ENCODE data around the gene TMEM11. TPM values are rescaled to one million over a fixed set of nuclear protein-coding genes. Genes with fewer than 3 reads are reported as not detected.
A peak's percentile ranks its signal among the peaks of the same experiment; 100 is the strongest.

The TMEM11 gene
- total and polyA plus RNA-seq, 4 experiments from 2014 or later = 18.6 to 38.6 (median 28.7) TPM

GRCh38 chr17:21249086-21249795, 35.3 kb upstream of the TMEM11 start:
- H3K27ac ChIP-seq (ENCODE audit: low read depth, low read length) = no peak overlapping the region
- peaks cover 0 to 3% of the 10 kb centered on the region in 2 donors for H3K36me3 Mint-ChIP-seq
- no peaks in the 10 kb centered on the region for H3K36me3 ChIP-seq (ENCODE audit: insufficient read depth, low read length)
- ChIA-PET CTCF (ENCODE audit: partially characterized antibody) (interaction anchor here (0.8 to 2.5 kb wide), 4 partner anchors 9 to 208 kb away, joined by 3 to 8 read pairs (median 4); no protein-coding TSS in a partner anchor), POLR2A (ENCODE audit: partially characterized antibody) (interaction anchor here (0.7 kb wide), 1 partner anchor 238 kb away, joined by 3 read pairs; no protein-coding TSS in a partner anchor)
- peaks cover 21 to 49% (median 36%) of the 10 kb centered on the region in 4 donors for H3K4me1 Mint-ChIP-seq
- H3K27ac Mint-ChIP-seq = peak overlapping the region in 3 of 7 donors; percentile 25 to 41 (median 38)
- H3K4me3 Mint-ChIP-seq = peak overlapping the region in 1 of 8 donors; percentile 64
- no peaks in the 10 kb centered on the region for H3K27me3 ChIP-seq (ENCODE audit: insufficient read depth, low read length)
- H3K4me1 ChIP-seq (ENCODE audit: insufficient read depth, low read length) = peaks cover 27% of the 10 kb centered on the region
- H3K4me3 ChIP-seq (ENCODE audit: low read length in 2 of 2) = no peak overlapping the region
- no peaks in the 10 kb centered on the region for H3K27me3 Mint-ChIP-seq
- H3K9me3 Mint-ChIP-seq = no peaks in the 10 kb centered on the region
- intact Hi-C loops (cut with micrococcal nuclease) = no loop called here
- no peaks in the 10 kb centered on the region for H3K9me3 ChIP-seq (ENCODE audit: control insufficient read depth in 1 of 2, low read length in 2 of 2)
- no peak for DNase-seq

- intact Hi-C loops (cut with micrococcal nuclease) = no loop called here
- POLR2A ChIA-PET (ENCODE audit: partially characterized antibody) = interaction anchor here (0.7 kb wide), 1 partner anchor 238 kb away, joined by 3 read pairs; no protein-coding TSS in a partner anchor
Measured at GRCh38 chr17:21248500-21248899, 34.5 kb upstream of the TMEM11 start.

DNA sequence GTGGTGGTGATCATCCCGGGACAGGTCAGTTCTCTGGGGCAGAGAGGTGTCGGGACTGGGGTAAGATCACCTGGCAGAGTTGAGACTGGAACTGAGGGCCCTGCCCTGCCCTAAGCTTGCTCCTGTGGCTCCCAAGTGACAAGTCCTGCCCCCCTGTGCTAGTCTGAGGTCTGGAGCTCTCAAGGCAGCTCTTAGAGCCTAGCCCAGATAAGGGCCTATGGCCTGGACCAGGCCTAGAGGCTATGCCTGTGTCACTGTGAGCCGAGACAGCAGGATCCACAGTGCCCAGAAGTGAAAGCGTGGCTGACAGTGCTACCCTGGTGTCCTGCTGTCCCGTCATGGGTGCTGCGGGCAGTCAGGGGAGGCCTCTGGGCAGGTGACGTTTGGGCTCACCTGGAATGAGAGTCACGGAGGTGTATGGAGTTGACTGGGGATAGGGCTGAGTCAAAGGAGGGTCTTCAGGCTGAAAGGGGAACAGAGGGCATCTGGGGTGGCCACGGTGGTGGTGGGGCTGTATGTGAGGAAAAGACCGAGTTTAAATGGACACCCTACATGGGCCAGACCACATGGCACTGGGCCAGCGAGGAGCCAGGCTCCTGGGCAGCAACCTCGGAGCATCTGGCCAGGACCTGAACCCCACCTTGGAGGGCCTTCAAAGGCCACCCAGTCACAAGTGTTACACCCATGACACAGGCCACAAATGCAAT, 33.7 kb upstream of the TMEM11 start:
- Histone ChIP-seq H3K27me3 (ENCODE audit: insufficient read depth, low read length) (no peaks in the 10 kb centered on the region), H3K27ac (ENCODE audit: low read depth, low read length) (no peak overlapping the region), H3K9me3 (ENCODE audit: control insufficient read depth in 1 of 2, low read length in 2 of 2) (no peaks in the 10 kb centered on the region), H3K4me1 (ENCODE audit: insufficient read depth, low read length) (peaks cover 18% of the 10 kb centered on the region), H3K4me3 (ENCODE audit: low read length in 2 of 2) (no peak overlapping the region), H3K36me3 (ENCODE audit: insufficient read depth, low read length) (no peaks in the 10 kb centered on the region)
- DNase-seq = no peak
- Mint-ChIP-seq H3K36me3 (no peaks in the 10 kb centered on the region), H3K4me3 (no peak overlapping the region), H3K27ac (peak overlapping the region in 2 of 7 donors; percentile 36 to 81), H3K9me3 (no peaks in the 10 kb centered on the region), H3K27me3 (no peaks in the 10 kb centered on the region), H3K4me1 (peaks cover 17 to 37% (median 28%) of the 10 kb centered on the region in 4 donors)
- intact Hi-C loops (cut with micrococcal nuclease) = no loop called here
- ChIA-PET POLR2A (ENCODE audit: partially characterized antibody) (no interaction called here), CTCF (ENCODE audit: partially characterized antibody) (no interaction called here)

More at GRCh38 chr17:21248500-21248899, 34.5 kb upstream of the TMEM11 start:
- Histone ChIP-seq H3K36me3 (ENCODE audit: insufficient read depth, low read length) (no peaks in the 10 kb centered on the region), H3K4me3 (ENCODE audit: low read length in 2 of 2) (no peak overlapping the region), H3K27me3 (ENCODE audit: insufficient read depth, low read length) (no peaks in the 10 kb centered on the region), H3K4me1 (ENCODE audit: insufficient read depth, low read length) (peaks cover 20% of the 10 kb centered on the region), H3K9me3 (ENCODE audit: control insufficient read depth in 1 of 2, low read length in 2 of 2) (no peaks in the 10 kb centered on the region), H3K27ac (ENCODE audit: low read depth, low read length) (no peak overlapping the region)
- CTCF ChIA-PET (ENCODE audit: partially characterized antibody) = interaction anchor here (1.5 to 2.5 kb wide), 2 partner anchors 9 to 129 kb away, joined by 5 to 8 read pairs; no protein-coding TSS in a partner anchor
- H3K27me3 Mint-ChIP-seq = no peaks in the 10 kb centered on the region
- H3K9me3 Mint-ChIP-seq = no peaks in the 10 kb centered on the region
- peaks cover 0 to 3% of the 10 kb centered on the region in 2 donors for H3K36me3 Mint-ChIP-seq
- H3K4me1 Mint-ChIP-seq = peaks cover 17 to 42% (median 29%) of the 10 kb centered on the region in 4 donors
- H3K4me3 Mint-ChIP-seq = no peak overlapping the region
- no peak for DNase-seq
- peak overlapping the region in 1 of 7 donors; percentile 17 for H3K27ac Mint-ChIP-seq

DNA sequence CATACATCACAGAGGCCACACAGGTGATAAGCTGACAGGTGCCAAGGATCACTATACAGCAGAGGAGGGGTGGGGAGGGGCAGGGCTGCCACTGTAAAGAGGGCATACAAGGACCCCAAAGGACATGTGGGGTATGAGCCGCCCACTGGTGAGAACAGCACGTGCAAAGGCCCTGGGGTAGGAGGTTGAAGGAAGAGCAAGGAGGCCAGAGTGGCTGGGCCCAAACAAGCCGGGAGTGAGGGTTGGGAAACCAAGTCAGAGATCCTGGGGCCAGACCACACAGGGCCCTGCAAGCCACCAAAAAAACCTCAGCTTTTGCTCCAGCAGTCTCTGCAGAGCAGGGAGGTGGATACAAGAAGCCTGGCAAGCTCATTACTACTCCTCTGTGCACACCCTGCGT, 32.7 kb upstream of the TMEM11 start:
- ChIA-PET POLR2A (ENCODE audit: partially characterized antibody) (interaction anchor here (1.1 kb wide), 1 partner anchor 13 kb away, joined by 4 read pairs; no protein-coding TSS in a partner anchor), CTCF (ENCODE audit: partially characterized antibody) (no interaction called here)
- Histone ChIP-seq H3K4me1 (ENCODE audit: insufficient read depth, low read length) (peaks cover 8% of the 10 kb centered on the region), H3K27me3 (ENCODE audit: insufficient read depth, low read length) (no peaks in the 10 kb centered on the region), H3K4me3 (ENCODE audit: low read length in 2 of 2) (no peak overlapping the region), H3K36me3 (ENCODE audit: insufficient read depth, low read length) (no peaks in the 10 kb centered on the region), H3K27ac (ENCODE audit: low read depth, low read length) (no peak overlapping the region), H3K9me3 (ENCODE audit: control insufficient read depth in 1 of 2, low read length in 2 of 2) (no peaks in the 10 kb centered on the region)
- H3K9me3 Mint-ChIP-seq = no peaks in the 10 kb centered on the region
- DNase-seq = no peak
- peak overlapping the region in 3 of 7 donors; percentile 21 to 55 (median 29) for H3K27ac Mint-ChIP-seq
- no peak overlapping the region for H3K4me3 Mint-ChIP-seq
- intact Hi-C loops (cut with micrococcal nuclease) = no loop called here
- peaks cover 0 to 2% of the 10 kb centered on the region in 2 donors for H3K36me3 Mint-ChIP-seq
- no peaks in the 10 kb centered on the region for H3K27me3 Mint-ChIP-seq
- H3K4me1 Mint-ChIP-seq = peaks cover 10 to 28% (median 21%) of the 10 kb centered on the region in 4 donors

- intact Hi-C loops (cut with micrococcal nuclease) = no loop called here
- no peak overlapping the region for H3K4me3 Mint-ChIP-seq
- peak overlapping the region in 4 of 7 donors; percentile 21 to 61 (median 44) for H3K27ac Mint-ChIP-seq
- no peaks in the 10 kb centered on the region for H3K9me3 Mint-ChIP-seq
- CTCF ChIA-PET (ENCODE audit: partially characterized antibody) = no interaction called here
- no peaks in the 10 kb centered on the region for H3K27me3 Mint-ChIP-seq
- Histone ChIP-seq H3K4me3 (ENCODE audit: low read length in 2 of 2) (no peak overlapping the region), H3K4me1 (ENCODE audit: insufficient read depth, low read length) (no peaks in the 10 kb centered on the region), H3K27me3 (ENCODE audit: insufficient read depth, low read length) (no peaks in the 10 kb centered on the region), H3K27ac (ENCODE audit: low read depth, low read length) (no peak overlapping the region), H3K9me3 (ENCODE audit: control insufficient read depth in 1 of 2, low read length in 2 of 2) (no peaks in the 10 kb centered on the region), H3K36me3 (ENCODE audit: insufficient read depth, low read length) (no peaks in the 10 kb centered on the region)
- peaks cover 0 to 2% of the 10 kb centered on the region in 2 donors for H3K36me3 Mint-ChIP-seq
- POLR2A ChIA-PET (ENCODE audit: partially characterized antibody) = interaction anchor here (1.1 kb wide), 1 partner anchor 12 kb away, joined by 4 read pairs; no protein-coding TSS in a partner anchor
- H3K4me1 Mint-ChIP-seq = peaks cover 9 to 20% (median 15%) of the 10 kb centered on the region in 4 donors
- DNase-seq = no peak
Measured at GRCh38 chr17:21245639-21246084, 31.7 kb upstream of the TMEM11 start.

DNA sequence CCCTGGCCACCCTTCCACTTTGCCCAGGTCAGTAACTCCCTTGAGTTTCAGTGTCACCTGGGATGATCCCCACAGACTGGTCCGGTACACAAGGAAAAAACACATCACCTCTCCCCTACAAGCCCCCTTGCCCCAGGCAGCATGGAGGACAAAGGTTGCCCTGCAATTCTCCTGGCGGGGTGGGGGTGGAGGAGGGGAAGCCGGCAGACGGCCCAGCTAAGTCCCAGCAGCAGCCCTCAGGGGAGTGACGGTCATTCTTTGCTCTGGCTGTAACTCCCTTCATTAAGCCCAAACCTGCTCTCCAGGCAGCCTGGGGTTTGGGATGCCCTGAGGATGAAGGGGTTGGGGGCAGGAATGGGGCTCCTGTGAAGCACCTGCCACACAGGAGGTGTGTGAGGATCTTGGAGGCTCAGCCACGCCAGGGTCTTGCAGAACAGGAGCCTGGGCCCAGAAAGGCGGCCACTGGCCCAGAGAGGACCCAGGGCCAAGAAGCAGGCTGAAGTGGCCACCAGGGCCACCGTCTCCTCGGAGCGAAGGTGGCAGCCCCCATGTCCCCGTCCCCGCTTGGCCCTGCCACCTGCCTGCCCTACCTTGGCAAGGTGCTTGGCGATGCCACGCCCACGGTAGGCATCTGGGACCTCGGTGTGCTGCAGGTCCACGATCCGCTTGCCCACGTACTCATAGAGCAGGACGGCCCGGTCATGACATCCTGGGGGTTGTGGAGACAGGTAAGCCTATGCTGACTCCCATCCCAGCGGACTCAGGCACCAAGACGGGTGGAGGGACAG, 29.7 kb upstream of the TMEM11 start:
- no peaks in the 10 kb centered on the region for H3K27me3 Mint-ChIP-seq
- peaks cover 3 to 9% (median 4%) of the 10 kb centered on the region in 4 donors for H3K4me1 Mint-ChIP-seq
- H3K4me1 ChIP-seq (ENCODE audit: insufficient read depth, low read length) = no peaks in the 10 kb centered on the region
- intact Hi-C loops (cut with micrococcal nuclease) = no loop called here
- H3K4me3 ChIP-seq (ENCODE audit: low read length in 2 of 2) = no peak overlapping the region
- no peak for DNase-seq
- H3K27me3 ChIP-seq (ENCODE audit: insufficient read depth, low read length) = no peaks in the 10 kb centered on the region
- H3K36me3 Mint-ChIP-seq = peaks cover 0 to 2% of the 10 kb centered on the region in 2 donors
- POLR2A ChIA-PET (ENCODE audit: partially characterized antibody) = no interaction called here
- H3K27ac Mint-ChIP-seq = no peak overlapping the region
- no peaks in the 10 kb centered on the region for H3K36me3 ChIP-seq (ENCODE audit: insufficient read depth, low read length)
- H3K9me3 Mint-ChIP-seq = no peaks in the 10 kb centered on the region
- H3K27ac ChIP-seq (ENCODE audit: low read depth, low read length) = no peak overlapping the region
- H3K4me3 Mint-ChIP-seq = no peak overlapping the region
- CTCF ChIA-PET (ENCODE audit: partially characterized antibody) = no interaction called here
- H3K9me3 ChIP-seq (ENCODE audit: control insufficient read depth in 1 of 2, low read length in 2 of 2) = no peaks in the 10 kb centered on the region
